Breast epithelium (tissue), 4 donors: ENCODE measurements around the gene CACNA1I. TPM values are rescaled to one million over a fixed set of nuclear protein-coding genes. Genes with fewer than 3 reads are reported as not detected.

Experiments used
- DNase-seq, 2 donors: peaks; one replicate each; pipeline ENCODE4 v3.0.0-alpha.2; 2019; ENCODE audit warnings: low spot score in 2 of 2
- H3K27ac ChIP-seq, 2 donors: fragments of 200-600 bp; sonication (generic) in 1 of 2; one replicate each; pipeline ENCODE4 v1.5.1; 2016 to 2019; ENCODE audit warnings: mild to moderate bottlenecking in 1 of 2
- H3K27me3 ChIP-seq, 2 donors: fragments of 200-600 bp; sonication (generic) in 1 of 2; one replicate each; pipeline versions ENCODE4 v1.5.1 to v1.6.0; 2017 to 2019; ENCODE audit warnings: control low read depth in 1 of 2, mild to moderate bottlenecking in 1 of 2
- H3K36me3 ChIP-seq: fragments of 200-600 bp; one replicate; pipeline ENCODE4 v1.5.1; 2019
- H3K4me1 ChIP-seq, 2 donors: fragments of 200-600 bp; sonication (generic); one replicate each; pipeline ENCODE4 v1.5.1; 2016 to 2019; ENCODE audit warnings: control low read depth in 1 of 2
- H3K4me3 ChIP-seq, 3 donors: fragments of 200-600 bp; sonication (generic); 1 replicate in 2 of 3; 2 replicates in 1 of 3; pipeline ENCODE4 v1.5.1; 2016 to 2019; ENCODE audit warnings: mild to moderate bottlenecking in 3 of 3, moderate library complexity in 2 of 3
- H3K9me3 ChIP-seq, 2 donors: fragments of 200-600 bp; sonication (generic) in 1 of 2; one replicate each; pipeline ENCODE4 v1.5.1; 2016 to 2019; ENCODE audit warnings: control low read depth in 1 of 2
- CTCF ChIP-seq, 3 donors: fragments of 450-650 bp; IDR thresholded peaks; one replicate each; pipeline ENCODE4 v1.5.1; 2016 to 2017; ENCODE audit warnings: antibody characterized with exemption in 3 of 3, mild to moderate bottlenecking in 3 of 3, moderate library complexity in 3 of 3
- POLR2A ChIP-seq: fragments of 450-650 bp; IDR thresholded peaks from one replicate; pipeline ENCODE4 v1.6.1; 2016; ENCODE audit warnings: antibody characterized with exemption, mild to moderate bottlenecking, moderate library complexity
- POLR2AphosphoS5 ChIP-seq, 3 donors: sonication (generic); formaldehyde crosslinking; IDR thresholded peaks; one replicate each; pipeline ENCODE4 v1.6.1; 2017; ENCODE audit warnings: antibody characterized with exemption in 3 of 3
- intact Hi-C: fragments of 100-400 bp; cut with DNase I; formaldehyde crosslinking; loops from one replicate; pipeline ENCODE4 v1.15.1; 2023; ENCODE audit warnings: low total_unique reads
- total RNA-seq, 3 donors: library from RNA; depleted of rRNA; stranded (reverse); fragments of >200 nt; gene quantifications; one replicate each; pipeline ENCODE4 v1.1.0, GENCODE V29; 2016

The CACNA1I gene
- total RNA-seq, 3 donors from 2014 or later: 0.32 to 0.44 (median 0.33) TPM

- Histone ChIP-seq H3K27ac (no peak overlapping the region), H3K36me3 (no peaks in the 10 kb centered on the region), H3K9me3 (no peaks in the 10 kb centered on the region), H3K4me1 (no peaks in the 10 kb centered on the region), H3K27me3 (peaks cover 0 to 39% of the 10 kb centered on the region in 2 donors), H3K4me3 (no peak overlapping the region)
- DNase-seq: no peak
- TF ChIP-seq POLR2AphosphoS5 (IDR thresholded peaks at IDR 0.05) (no peak), POLR2A (no peak), CTCF (IDR thresholded peaks at IDR 0.05) (no peak)
- intact Hi-C loops: no loop called here
Measured at GRCh38 chr22:39545386-39546365, 24.9 kb upstream of the CACNA1I start.

- TF ChIP-seq CTCF (IDR thresholded peaks at IDR 0.05) (no peak), POLR2AphosphoS5 (IDR thresholded peaks at IDR 0.05) (no peak), POLR2A (no peak)
- no peaks in the 10 kb centered on the region for H3K4me1 ChIP-seq
- no peaks in the 10 kb centered on the region for H3K36me3 ChIP-seq
- no peaks in the 10 kb centered on the region for H3K9me3 ChIP-seq
- no peak overlapping the region for H3K27ac ChIP-seq
- H3K4me3 ChIP-seq: no peak overlapping the region
- DNase-seq: no peak
- intact Hi-C loops: no loop called here
- peaks cover 0 to 42% of the 10 kb centered on the region in 2 donors for H3K27me3 ChIP-seq
Measured at GRCh38 chr22:39546889-39547586, 23.5 kb upstream of the CACNA1I start.

GRCh38 chr22:39547587-39547947 lies 23.0 kb upstream of the CACNA1I start:
- H3K9me3 ChIP-seq: no peaks in the 10 kb centered on the region
- H3K4me1 ChIP-seq: no peaks in the 10 kb centered on the region
- no peak overlapping the region for H3K27ac ChIP-seq
- intact Hi-C loops: no loop called here
- no peak for TF ChIP-seq CTCF (IDR thresholded peaks at IDR 0.05)
- no peak for TF ChIP-seq POLR2A
- TF ChIP-seq POLR2AphosphoS5 (IDR thresholded peaks at IDR 0.05): no peak
- peaks cover 0 to 42% of the 10 kb centered on the region in 2 donors for H3K27me3 ChIP-seq
- DNase-seq: no peak
- no peaks in the 10 kb centered on the region for H3K36me3 ChIP-seq
- H3K4me3 ChIP-seq: no peak overlapping the region

GRCh38 chr22:39553429-39553828 lies 17.1 kb upstream of the CACNA1I start:
- H3K9me3 ChIP-seq: no peaks in the 10 kb centered on the region
- H3K27me3 ChIP-seq: peaks cover 1 to 37% of the 10 kb centered on the region in 2 donors
- DNase-seq: no peak
- intact Hi-C loops: no loop called here
- TF ChIP-seq POLR2AphosphoS5 (IDR thresholded peaks at IDR 0.05): no peak
- peaks cover 0 to 3% of the 10 kb centered on the region in 2 donors for H3K4me1 ChIP-seq
- H3K4me3 ChIP-seq: no peak overlapping the region
- no peak overlapping the region for H3K27ac ChIP-seq
- H3K36me3 ChIP-seq: no peaks in the 10 kb centered on the region

GRCh38 chr22:39554151-39554550 lies 16.4 kb upstream of the CACNA1I start:
- TF ChIP-seq POLR2A (no peak), CTCF (IDR thresholded peaks at IDR 0.05) (no peak), POLR2AphosphoS5 (IDR thresholded peaks at IDR 0.05) (no peak)

More at GRCh38 chr22:39554151-39554550, 16.4 kb upstream of the CACNA1I start:
- H3K4me1 ChIP-seq: peaks cover 0 to 4% of the 10 kb centered on the region in 2 donors
- no peaks in the 10 kb centered on the region for H3K36me3 ChIP-seq
- H3K9me3 ChIP-seq: no peaks in the 10 kb centered on the region
- H3K27me3 ChIP-seq: peaks cover 5 to 39% of the 10 kb centered on the region in 2 donors
- H3K4me3 ChIP-seq: no peak overlapping the region
- H3K27ac ChIP-seq: no peak overlapping the region
- no peak for DNase-seq
- intact Hi-C loops: no loop called here
